ENCODE data around the gene ANKS3. TPM values are rescaled to one million over a fixed set of nuclear protein-coding genes. Genes with fewer than 3 reads are reported as not detected.
A peak's percentile ranks its signal among the peaks of the same experiment; 100 is the strongest.

ANKS3 gene
- total RNA-seq, 4 donors from 2014 or later, result 9.4 to 22.7 (median 11.5) TPM

DNA sequence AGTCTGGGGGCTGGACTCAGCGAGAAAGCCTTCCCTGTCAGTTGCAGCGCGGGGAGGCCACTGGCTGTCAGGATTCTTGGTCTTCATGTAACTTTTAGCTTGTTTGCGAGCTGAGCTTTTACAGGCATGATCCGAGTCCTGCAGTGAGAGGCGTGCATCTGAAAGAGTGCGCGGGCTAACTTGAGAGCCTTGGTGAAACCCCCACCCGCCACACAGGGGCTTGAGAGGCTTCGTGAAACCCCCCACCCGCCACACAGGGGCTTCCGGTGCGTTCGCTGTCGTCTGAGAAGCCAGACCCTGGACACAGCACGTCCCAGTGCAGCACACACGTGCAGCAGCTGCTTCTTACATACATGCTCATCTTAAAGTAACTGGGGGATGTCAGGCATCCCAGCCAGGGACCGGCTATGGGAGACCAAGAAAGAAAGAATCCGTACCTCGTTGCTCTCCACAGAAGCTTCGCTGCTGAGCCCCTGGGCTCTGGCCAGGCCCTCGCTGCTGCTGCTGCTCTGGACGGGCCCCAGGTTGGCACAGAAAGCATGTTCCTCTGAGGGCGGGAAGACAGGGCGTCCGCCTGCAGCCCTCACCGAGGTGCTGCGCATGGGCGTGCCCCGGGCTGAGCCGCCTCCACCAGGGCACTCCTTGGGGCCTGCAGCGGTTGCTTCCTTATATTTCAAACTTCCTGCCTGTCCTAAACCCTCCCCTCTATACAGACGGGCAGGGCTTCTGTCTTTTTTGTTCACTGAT, 32.9 kb downstream of the ANKS3 start:
- DNase-seq, result no peak
- Histone ChIP-seq H3K36me3 (peaks cover 28 to 98% (median 43%) of the 10 kb centered on the region in 3 donors), H3K27me3 (no peaks in the 10 kb centered on the region), H3K9me3 (no peaks in the 10 kb centered on the region), H3K27ac (peak overlapping the region in 1 of 4 donors; percentile 50), H3K4me3 (no peak overlapping the region), H3K4me1 (peaks cover 0 to 35% (median 0%) of the 10 kb centered on the region in 3 donors)
- TF ChIP-seq, protein P1, sequence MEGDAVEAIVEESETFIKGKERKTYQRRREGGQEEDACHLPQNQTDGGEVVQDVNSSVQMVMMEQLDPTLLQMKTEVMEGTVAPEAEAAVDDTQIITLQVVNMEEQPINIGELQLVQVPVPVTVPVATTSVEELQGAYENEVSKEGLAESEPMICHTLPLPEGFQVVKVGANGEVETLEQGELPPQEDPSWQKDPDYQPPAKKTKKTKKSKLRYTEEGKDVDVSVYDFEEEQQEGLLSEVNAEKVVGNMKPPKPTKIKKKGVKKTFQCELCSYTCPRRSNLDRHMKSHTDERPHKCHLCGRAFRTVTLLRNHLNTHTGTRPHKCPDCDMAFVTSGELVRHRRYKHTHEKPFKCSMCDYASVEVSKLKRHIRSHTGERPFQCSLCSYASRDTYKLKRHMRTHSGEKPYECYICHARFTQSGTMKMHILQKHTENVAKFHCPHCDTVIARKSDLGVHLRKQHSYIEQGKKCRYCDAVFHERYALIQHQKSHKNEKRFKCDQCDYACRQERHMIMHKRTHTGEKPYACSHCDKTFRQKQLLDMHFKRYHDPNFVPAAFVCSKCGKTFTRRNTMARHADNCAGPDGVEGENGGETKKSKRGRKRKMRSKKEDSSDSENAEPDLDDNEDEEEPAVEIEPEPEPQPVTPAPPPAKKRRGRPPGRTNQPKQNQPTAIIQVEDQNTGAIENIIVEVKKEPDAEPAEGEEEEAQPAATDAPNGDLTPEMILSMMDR (IDR thresholded peaks at IDR 0.05), result peak in 1 of 6 experiments; percentile 6
- TF ChIP-seq POLR2A (IDR thresholded peaks at IDR 0.05), result no peak
- 68 to 72% methylated on average over 20 to 25 of the region's 33 CpGs for WGBS, 2 donors
- intact Hi-C loops (cut with DNase I), result no loop called here

- no peak for DNase-seq
- intact Hi-C loops (cut with DNase I), result no loop called here
- Histone ChIP-seq H3K27me3 (no peaks in the 10 kb centered on the region), H3K36me3 (peaks cover 28 to 99% (median 40%) of the 10 kb centered on the region in 3 donors), H3K9me3 (no peaks in the 10 kb centered on the region), H3K4me3 (no peak overlapping the region), H3K4me1 (peaks cover 0 to 42% (median 0%) of the 10 kb centered on the region in 3 donors), H3K27ac (no peak overlapping the region)
- TF ChIP-seq POLR2A (IDR thresholded peaks at IDR 0.05), result no peak
- TF ChIP-seq, protein P1 (IDR thresholded peaks at IDR 0.05), result no peak
- 88 to 100% methylated on average over 2 to 11 of the region's 13 CpGs for WGBS, 2 donors
Observed at GRCh38 chr16:4700380-4700996, 33.6 kb downstream of the ANKS3 start.

- Histone ChIP-seq H3K9me3 (no peaks in the 10 kb centered on the region), H3K4me1 (peaks cover 9 to 48% (median 11%) of the 10 kb centered on the region in 3 donors), H3K27ac (no peak overlapping the region), H3K4me3 (no peak overlapping the region), H3K27me3 (no peaks in the 10 kb centered on the region), H3K36me3 (peaks cover 25 to 93% (median 37%) of the 10 kb centered on the region in 3 donors)
- 87 to 93% methylated on average over 8 to 12 of the region's 19 CpGs for WGBS, 2 donors
- TF ChIP-seq, protein P1 (IDR thresholded peaks at IDR 0.05), result no peak
- TF ChIP-seq POLR2A (IDR thresholded peaks at IDR 0.05), result no peak
- intact Hi-C loops (cut with DNase I), result loop anchor here (10.0 kb wide), 1 partner anchor 256 kb away; the partner anchor contains the start of gene SEC14L5
- DNase-seq, result no peak
Observed at GRCh38 chr16:4699046-4699556, 35.0 kb downstream of the ANKS3 start.

- Histone ChIP-seq H3K36me3 (peaks cover 23 to 87% (median 33%) of the 10 kb centered on the region in 3 donors), H3K4me3 (no peak overlapping the region), H3K9me3 (no peaks in the 10 kb centered on the region), H3K27me3 (no peaks in the 10 kb centered on the region), H3K27ac (no peak overlapping the region), H3K4me1 (peaks cover 9 to 51% (median 11%) of the 10 kb centered on the region in 3 donors)
- intact Hi-C loops (cut with DNase I), result loop anchor here (10.0 kb wide), 1 partner anchor 256 kb away; the partner anchor contains the start of gene SEC14L5
- 90 to 100% methylated on average over 1 to 2 of the region's 36 CpGs for WGBS, 2 donors
- TF ChIP-seq POLR2A (IDR thresholded peaks at IDR 0.05), result no peak
- TF ChIP-seq, protein P1 (IDR thresholded peaks at IDR 0.05), result no peak
- no peak for DNase-seq
Observed at GRCh38 chr16:4698321-4699045, 35.6 kb downstream of the ANKS3 start.
